HFFc6 (cell line): Measurements from ENCODE around the gene CRK. TPM values are rescaled to one million over a fixed set of nuclear protein-coding genes. Genes with fewer than 3 reads are reported as not detected.
A peak's percentile ranks its signal among the peaks of the same experiment; 100 is the strongest.

Experiments
- DNase-seq: peaks from one replicate; pipeline ENCODE4 v3.0.0-alpha.2; 2018
- H3K27ac Mint-ChIP-seq: 2 replicates; pipeline ENCODE4 v1.8.0; 2020; ENCODE audit warnings: mild to moderate bottlenecking, mixed read lengths
- H3K27me3 Mint-ChIP-seq: 2 replicates; pipeline ENCODE4 v1.8.0; 2021; ENCODE audit warnings: mild to moderate bottlenecking, moderate library complexity, mixed read lengths; ENCODE audit not compliant: insufficient read depth
- H3K36me3 Mint-ChIP-seq: 2 replicates; pipeline ENCODE4 v1.8.0; 2021; ENCODE audit warnings: low read depth, mixed read lengths
- H3K4me1 Mint-ChIP-seq: 2 replicates; pipeline ENCODE4 v1.8.0; 2020; ENCODE audit warnings: low read depth, mixed read lengths
- H3K4me3 Mint-ChIP-seq: 2 replicates; pipeline ENCODE4 v1.8.0; 2020; ENCODE audit warnings: mild to moderate bottlenecking, moderate library complexity, mixed read lengths
- H3K9me3 Mint-ChIP-seq: 2 replicates; pipeline ENCODE4 v1.8.0; 2020; ENCODE audit warnings: mild to moderate bottlenecking, mixed read lengths
- total RNA-seq, 6 experiments: library from RNA; stranded (reverse); fragmentation: NEBNext Ultra II Directional; extraction: Animal tissue kit (Norgen Biotek cat#: 25700); gene quantifications; 2 replicates in 1 of 6; 3 replicates in 5 of 6; pipeline ENCODE4 v1.2.3, GENCODE V29; 2021
- TF ChIP-seq, protein P1 (sequence below): fragments of 200-600 bp; sonication (generic); IDR thresholded peaks from 2 replicates; pipeline ENCODE4 v1.5.0; 2021; ENCODE audit warnings: antibody characterized with exemption, mild to moderate bottlenecking

CRK gene
- total RNA-seq, 6 experiments from 2014 or later: 71.1 to 83.1 (median 77.5) TPM

DNA sequence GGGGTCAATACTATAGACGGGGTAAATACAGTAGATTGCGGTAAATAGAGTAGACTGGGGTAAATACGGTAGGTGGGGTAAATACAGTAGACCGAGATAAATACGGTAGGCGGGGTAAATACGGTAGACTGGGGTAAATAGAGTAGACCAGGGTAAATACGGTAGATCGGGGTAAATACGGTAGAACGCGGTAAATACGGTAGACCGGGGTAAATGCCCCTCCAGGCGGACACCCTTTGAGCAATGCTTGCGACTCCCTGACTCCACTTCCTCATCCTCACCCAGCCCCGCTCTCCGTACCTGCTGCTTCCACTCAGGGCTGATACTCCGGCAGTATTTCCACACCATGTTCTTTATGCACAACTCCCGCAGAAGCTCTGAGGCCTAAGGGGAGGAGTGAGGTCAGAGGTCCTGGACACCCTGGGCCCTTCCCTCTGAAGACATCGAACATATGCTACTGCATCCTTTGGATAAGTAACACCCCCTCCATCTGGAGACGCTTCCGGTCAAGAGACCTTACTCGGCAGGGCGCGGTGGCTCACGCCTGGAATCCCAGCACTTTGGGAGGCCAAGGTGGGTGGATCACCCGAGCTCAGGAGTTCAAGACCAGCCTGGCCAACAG is 13.3 kb upstream of the CRK start:
- DNase-seq: no peak
- H3K36me3 Mint-ChIP-seq: peaks cover 39% of the 10 kb centered on the region
- H3K4me3 Mint-ChIP-seq: no peak overlapping the region
- TF ChIP-seq, protein P1, sequence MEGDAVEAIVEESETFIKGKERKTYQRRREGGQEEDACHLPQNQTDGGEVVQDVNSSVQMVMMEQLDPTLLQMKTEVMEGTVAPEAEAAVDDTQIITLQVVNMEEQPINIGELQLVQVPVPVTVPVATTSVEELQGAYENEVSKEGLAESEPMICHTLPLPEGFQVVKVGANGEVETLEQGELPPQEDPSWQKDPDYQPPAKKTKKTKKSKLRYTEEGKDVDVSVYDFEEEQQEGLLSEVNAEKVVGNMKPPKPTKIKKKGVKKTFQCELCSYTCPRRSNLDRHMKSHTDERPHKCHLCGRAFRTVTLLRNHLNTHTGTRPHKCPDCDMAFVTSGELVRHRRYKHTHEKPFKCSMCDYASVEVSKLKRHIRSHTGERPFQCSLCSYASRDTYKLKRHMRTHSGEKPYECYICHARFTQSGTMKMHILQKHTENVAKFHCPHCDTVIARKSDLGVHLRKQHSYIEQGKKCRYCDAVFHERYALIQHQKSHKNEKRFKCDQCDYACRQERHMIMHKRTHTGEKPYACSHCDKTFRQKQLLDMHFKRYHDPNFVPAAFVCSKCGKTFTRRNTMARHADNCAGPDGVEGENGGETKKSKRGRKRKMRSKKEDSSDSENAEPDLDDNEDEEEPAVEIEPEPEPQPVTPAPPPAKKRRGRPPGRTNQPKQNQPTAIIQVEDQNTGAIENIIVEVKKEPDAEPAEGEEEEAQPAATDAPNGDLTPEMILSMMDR: no peak
- H3K27ac Mint-ChIP-seq: no peak overlapping the region
- H3K9me3 Mint-ChIP-seq: no peaks in the 10 kb centered on the region
- H3K4me1 Mint-ChIP-seq: no peaks in the 10 kb centered on the region
- H3K27me3 Mint-ChIP-seq: peaks cover 3% of the 10 kb centered on the region

DNA sequence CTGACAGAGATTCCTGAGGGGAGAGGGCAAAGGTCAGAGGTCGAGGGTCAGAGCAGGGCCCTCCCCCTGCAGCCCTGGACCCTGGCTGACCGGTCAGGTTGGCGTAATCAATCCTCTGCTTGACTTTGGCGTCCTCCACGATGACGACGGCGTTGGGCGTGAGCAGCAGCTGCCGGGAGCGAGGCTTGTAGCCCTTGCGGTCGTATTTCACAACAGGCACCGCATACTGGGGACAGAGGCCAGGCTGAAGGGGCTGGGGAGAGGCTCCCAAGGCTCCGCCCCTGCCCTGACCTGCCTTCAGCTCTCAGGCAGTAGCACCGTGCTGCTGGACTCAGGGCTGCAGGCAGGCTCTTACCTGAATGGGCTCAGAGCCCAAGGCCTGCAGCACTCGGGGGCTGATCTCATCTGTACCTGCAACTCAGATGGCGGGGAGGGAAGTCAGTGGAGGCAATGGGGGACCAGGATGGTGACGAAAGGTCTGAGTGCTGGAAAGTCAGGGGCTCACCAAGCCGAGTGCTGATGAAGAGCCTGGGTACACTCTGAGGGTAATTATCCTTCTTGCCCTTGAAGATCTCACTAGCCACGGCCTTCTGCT is 12.0 kb upstream of the CRK start:
- no peak for DNase-seq
- no peak overlapping the region for H3K4me3 Mint-ChIP-seq
- H3K36me3 Mint-ChIP-seq: peaks cover 37% of the 10 kb centered on the region
- peaks cover 7% of the 10 kb centered on the region for H3K27me3 Mint-ChIP-seq
- H3K4me1 Mint-ChIP-seq: peaks cover 6% of the 10 kb centered on the region
- peaks cover 5% of the 10 kb centered on the region; the same call in 1 of the 2 replicates for H3K9me3 Mint-ChIP-seq
- TF ChIP-seq, protein P1: no peak
- H3K27ac Mint-ChIP-seq: no peak overlapping the region

DNA sequence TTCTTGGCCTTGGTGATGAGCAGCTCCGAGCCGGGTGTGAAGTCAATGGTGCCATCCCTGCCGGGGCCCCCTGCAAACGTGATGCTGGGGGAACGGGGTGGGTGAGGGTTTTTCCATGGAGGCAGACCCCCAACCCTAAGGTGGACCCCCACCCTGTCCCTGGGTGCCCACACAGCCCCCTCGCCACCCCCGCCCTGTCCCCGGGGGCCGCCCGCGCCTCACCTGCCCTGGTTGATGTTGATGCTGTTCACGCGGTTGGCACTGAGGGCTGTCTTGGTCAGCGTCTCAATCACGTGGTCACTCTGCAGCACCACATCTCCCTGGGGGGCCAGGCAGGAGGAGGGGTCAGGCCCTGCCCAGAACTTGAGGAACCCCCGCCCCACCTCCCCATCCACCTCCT is 11.2 kb upstream of the CRK start:
- Mint-ChIP-seq H3K9me3 (peaks cover 6% of the 10 kb centered on the region; the same call in 1 of the 2 replicates), H3K27me3 (peaks cover 6% of the 10 kb centered on the region), H3K36me3 (peaks cover 45% of the 10 kb centered on the region), H3K4me3 (no peak overlapping the region), H3K27ac (no peak overlapping the region), H3K4me1 (peaks cover 10% of the 10 kb centered on the region)
- TF ChIP-seq, protein P1: no peak
- DNase-seq: no peak

DNA sequence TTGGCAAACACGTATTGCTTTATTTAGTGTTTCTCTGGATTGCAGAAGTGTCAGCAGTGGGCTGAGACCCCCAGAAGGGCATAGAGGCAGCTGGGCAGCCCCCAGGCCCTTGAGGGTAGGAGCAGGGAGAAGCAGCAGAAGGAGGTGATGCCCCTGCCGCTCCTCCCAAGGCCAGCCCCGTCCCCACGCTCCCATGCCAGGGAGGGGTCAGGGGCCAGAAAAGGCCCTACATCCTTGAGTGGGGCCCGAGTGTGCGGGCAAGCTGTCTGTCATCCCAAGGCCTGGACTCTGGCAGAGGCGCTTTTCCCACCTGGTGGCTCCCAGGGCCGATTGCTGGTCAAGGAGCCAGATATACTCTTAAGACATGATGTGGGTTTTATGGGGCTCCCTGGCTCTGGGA is 8.2 kb upstream of the CRK start:
- Mint-ChIP-seq H3K4me3 (no peak overlapping the region), H3K4me1 (peaks cover 30% of the 10 kb centered on the region), H3K27ac (no peak overlapping the region), H3K27me3 (peaks cover 8% of the 10 kb centered on the region), H3K36me3 (peaks cover 45% of the 10 kb centered on the region), H3K9me3 (peaks cover 11% of the 10 kb centered on the region)
- TF ChIP-seq, protein P1: no peak
- DNase-seq: no peak

DNA sequence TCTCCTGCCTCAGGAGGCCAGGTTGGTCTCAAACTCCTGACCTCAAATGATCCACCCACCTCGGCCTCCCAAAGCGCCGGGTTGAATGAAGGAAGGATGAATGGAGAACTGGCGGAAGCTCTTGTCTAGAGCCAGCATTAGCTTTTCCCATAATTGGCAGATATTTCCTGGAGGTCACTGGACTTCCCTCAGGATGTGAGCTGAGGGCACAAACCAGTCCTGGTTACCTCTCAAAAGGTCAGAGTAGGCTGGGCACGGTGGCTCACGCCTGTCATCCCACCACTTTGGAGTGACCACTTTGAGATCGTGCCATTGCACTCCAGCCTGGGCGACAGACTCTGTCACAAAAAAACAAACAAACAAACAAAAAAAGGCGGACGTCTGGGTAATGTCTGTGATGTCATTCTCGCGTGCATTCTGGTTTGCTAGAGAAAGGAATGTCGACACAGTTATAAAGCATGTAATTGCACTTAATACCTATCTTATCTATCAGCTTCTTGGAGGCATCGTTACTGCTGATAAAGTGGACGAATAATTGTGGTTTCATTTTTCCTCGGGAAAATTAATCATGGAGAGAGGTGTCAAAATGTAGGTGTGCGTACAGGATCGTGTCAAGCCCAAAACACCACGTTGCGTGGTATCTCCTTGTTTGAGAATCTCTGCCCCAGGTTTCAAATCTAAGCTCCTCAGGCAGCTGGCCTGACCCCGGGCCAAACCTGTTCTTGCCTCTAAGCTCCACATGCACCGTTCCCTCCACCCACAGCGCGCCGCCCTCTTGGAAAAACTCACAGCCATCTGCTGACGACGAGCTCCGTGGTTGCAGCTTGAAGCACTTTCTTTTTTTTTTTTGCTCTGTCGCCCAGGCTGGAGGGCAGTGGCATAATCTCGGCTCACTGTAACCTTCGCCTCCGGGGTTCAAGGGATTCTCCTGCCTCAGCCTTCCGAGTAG is 6.4 kb upstream of the CRK start:
- Mint-ChIP-seq H3K27ac (peak overlapping the region; percentile 76; the same call in 1 of the 2 replicates), H3K27me3 (peaks cover 8% of the 10 kb centered on the region), H3K36me3 (peaks cover 37% of the 10 kb centered on the region), H3K9me3 (peaks cover 11% of the 10 kb centered on the region), H3K4me1 (peaks cover 30% of the 10 kb centered on the region), H3K4me3 (peak overlapping the region; percentile 42; the same call in 1 of the 2 replicates)
- TF ChIP-seq, protein P1: no peak
- DNase-seq: no peak
